Kidney (tissue), 14 donors: ENCODE results near the gene LCE6A. TPM values are rescaled to one million over a fixed set of nuclear protein-coding genes. Genes with fewer than 3 reads are reported as not detected.

Experiments used
- DNase-seq, 5 donors: peaks; one replicate each; pipeline ENCODE4 v3.0.0-alpha.2; 2013 to 2020
- FAIRE-seq: peaks from 2 replicates; lab custom pipeline; 2012; peaks lifted over from hg19 to GRCh38; lab: Jason Lieb, UNC
- H3K27ac ChIP-seq, 2 donors: one replicate each; pipeline ENCODE4 v1.7.0; 2013; ENCODE audit warnings: low read depth in 2 of 2, low read length in 2 of 2, inconsistent platforms in 1 of 2
- H3K27me3 ChIP-seq: one replicate; pipeline ENCODE4 v1.7.1; 2013; ENCODE audit warnings: low read length, inconsistent platforms; ENCODE audit not compliant: control insufficient read depth, insufficient read depth
- H3K36me3 ChIP-seq, 3 donors: one replicate each; pipeline versions ENCODE4 v1.7.0 to v1.7.1; 2013; ENCODE audit warnings: low read length in 3 of 3, control low read depth in 1 of 3, inconsistent platforms in 1 of 3; ENCODE audit not compliant: insufficient read depth in 3 of 3, control insufficient read depth in 2 of 3
- H3K4me1 ChIP-seq, 3 donors: one replicate each; pipeline versions ENCODE4 v1.7.0 to v1.7.1; 2013; ENCODE audit warnings: low read length in 3 of 3, inconsistent platforms in 1 of 3, low read depth in 1 of 3; ENCODE audit not compliant: control insufficient read depth in 2 of 3, insufficient read depth in 2 of 3
- H3K4me3 ChIP-seq, 3 donors: one replicate each; pipeline versions ENCODE4 v1.7.0 to v1.8.1; 2013; ENCODE audit warnings: low read length in 3 of 3, control low read depth in 1 of 3, inconsistent platforms in 1 of 3
- H3K9ac ChIP-seq, 3 donors: one replicate each; pipeline versions ENCODE4 v1.7.0 to v1.7.1; 2013; ENCODE audit warnings: low read length in 3 of 3, control low read depth in 1 of 3, inconsistent platforms in 1 of 3
- H3K9me3 ChIP-seq, 3 donors: one replicate each; pipeline versions ENCODE4 v1.7.0 to v1.7.1; 2013; ENCODE audit warnings: low read length in 3 of 3, control low read depth in 1 of 3, inconsistent platforms in 1 of 3; ENCODE audit not compliant: control insufficient read depth in 2 of 3, insufficient read depth in 1 of 3
- intact Hi-C: fragments of 100-400 bp; cut with DNase I; formaldehyde crosslinking; loops from one replicate; pipeline ENCODE4 v1.11.1; 2022
- polyA plus RNA-seq: library from polyadenylated mRNA; stranded (reverse); fragments of 350-450 nt; fragmentation: Illumina TruSeq; extraction: RNeasy Lipid Tissue Mini Kit (QIAGEN cat#74804); gene quantifications from one replicate; pipeline ENCODE4 v1.2.3, GENCODE V29; 2014; ENCODE audit warnings: low read depth, low replicate concordance; ENCODE audit not compliant: insufficient read depth
- total RNA-seq: library from RNA; stranded (reverse); fragmentation: NEBNext Ultra II Directional; extraction: Animal tissue kit (Norgen Biotek cat#: 25700); gene quantifications from one replicate; pipeline ENCODE4 v1.2.1, GENCODE V29; 2021
- TF ChIP-seq, protein P1 (sequence below): IDR thresholded peaks from 3 replicates; pipeline ENCODE4 v1.5.1; 2012; ENCODE audit warnings: mild to moderate bottlenecking, moderate library complexity, borderline replicate concordance; ENCODE audit not compliant: insufficient read depth; ENCODE audit errors: extremely low read depth
- donor health status: control.
- donor health status: control.
- donor health status: control.
- donor health status: control.
- donor health status: control.
- donor health status: DM: yes; HTN: yes; CAD: no.
- donor health status: Normal renal cell carcinoma (clear cell type).

Gene LCE6A
- total and polyA plus RNA-seq, 2 donors from 2014 or later, result not detected

DNA sequence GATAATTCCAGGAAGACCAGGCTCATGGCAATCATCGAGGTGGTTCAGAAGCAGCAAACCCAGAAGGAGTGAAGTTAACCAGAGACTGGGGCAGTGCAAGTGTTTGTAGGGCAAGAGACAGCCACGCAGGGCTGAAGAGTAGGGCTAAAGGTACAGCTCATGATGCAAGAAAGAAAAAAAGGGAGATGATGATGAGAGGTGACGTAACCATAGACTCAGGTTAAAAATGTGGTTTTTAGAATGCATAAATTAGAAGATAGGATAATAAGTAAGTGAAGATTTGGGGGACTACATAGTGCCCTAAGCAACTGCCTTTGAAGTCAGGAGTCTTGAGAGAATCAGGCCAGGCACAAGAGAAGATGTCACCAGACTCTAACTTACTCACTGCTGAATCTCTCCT is 17.5 kb downstream of the LCE6A start:
- H3K4me1 ChIP-seq, result no peaks in the 10 kb centered on the region
- no peak overlapping the region for H3K9ac ChIP-seq
- TF ChIP-seq, protein P1, sequence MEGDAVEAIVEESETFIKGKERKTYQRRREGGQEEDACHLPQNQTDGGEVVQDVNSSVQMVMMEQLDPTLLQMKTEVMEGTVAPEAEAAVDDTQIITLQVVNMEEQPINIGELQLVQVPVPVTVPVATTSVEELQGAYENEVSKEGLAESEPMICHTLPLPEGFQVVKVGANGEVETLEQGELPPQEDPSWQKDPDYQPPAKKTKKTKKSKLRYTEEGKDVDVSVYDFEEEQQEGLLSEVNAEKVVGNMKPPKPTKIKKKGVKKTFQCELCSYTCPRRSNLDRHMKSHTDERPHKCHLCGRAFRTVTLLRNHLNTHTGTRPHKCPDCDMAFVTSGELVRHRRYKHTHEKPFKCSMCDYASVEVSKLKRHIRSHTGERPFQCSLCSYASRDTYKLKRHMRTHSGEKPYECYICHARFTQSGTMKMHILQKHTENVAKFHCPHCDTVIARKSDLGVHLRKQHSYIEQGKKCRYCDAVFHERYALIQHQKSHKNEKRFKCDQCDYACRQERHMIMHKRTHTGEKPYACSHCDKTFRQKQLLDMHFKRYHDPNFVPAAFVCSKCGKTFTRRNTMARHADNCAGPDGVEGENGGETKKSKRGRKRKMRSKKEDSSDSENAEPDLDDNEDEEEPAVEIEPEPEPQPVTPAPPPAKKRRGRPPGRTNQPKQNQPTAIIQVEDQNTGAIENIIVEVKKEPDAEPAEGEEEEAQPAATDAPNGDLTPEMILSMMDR, result no peak
- H3K27ac ChIP-seq, result no peak overlapping the region
- FAIRE-seq, result no peak
- no peaks in the 10 kb centered on the region for H3K36me3 ChIP-seq
- H3K27me3 ChIP-seq, result no peaks in the 10 kb centered on the region
- DNase-seq, result no peak
- H3K9me3 ChIP-seq, result no peaks in the 10 kb centered on the region
- H3K4me3 ChIP-seq, result no peak overlapping the region
- intact Hi-C loops, result no loop called here

DNA sequence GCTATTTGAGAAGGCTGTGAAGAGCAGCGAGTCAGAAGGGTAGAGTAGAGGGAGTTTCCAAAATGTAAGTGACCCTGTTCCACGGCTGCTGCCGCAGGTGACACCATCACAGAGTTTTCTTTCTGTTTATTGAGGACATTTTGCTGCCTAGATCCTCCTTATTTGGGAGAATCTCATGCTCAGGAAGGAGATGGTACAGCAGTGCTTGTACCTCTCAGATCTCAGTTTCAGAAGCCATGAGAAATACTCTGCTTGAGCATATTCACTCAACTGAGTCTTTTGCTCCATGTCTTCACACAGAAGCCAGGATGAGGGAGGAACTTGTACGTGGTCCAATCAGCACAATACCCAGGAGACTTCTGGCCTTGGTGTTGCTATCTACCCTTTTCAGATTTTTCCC is 18.7 kb downstream of the LCE6A start:
- H3K27me3 ChIP-seq, result no peaks in the 10 kb centered on the region
- FAIRE-seq, result no peak
- TF ChIP-seq, protein P1, result no peak

DNA sequence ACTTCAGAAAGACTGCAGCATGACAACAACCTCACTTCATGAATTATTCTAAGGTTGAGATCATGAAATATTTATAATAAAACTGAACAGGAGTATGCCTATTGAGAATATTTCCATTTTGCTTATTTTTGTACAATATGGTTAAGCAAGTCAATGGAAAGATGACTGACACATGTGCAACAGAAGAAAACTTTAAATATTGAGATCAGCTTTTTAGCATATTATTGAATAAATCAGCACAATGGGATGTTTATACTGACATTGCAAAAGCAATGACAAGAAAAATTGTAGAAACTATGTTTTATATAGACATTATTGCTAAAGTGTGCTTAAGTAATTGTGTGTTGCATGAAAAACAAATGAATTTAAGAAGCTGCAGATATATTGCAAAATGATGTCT is 21.8 kb downstream of the LCE6A start:
- Histone ChIP-seq H3K4me3 (no peak overlapping the region), H3K9me3 (no peaks in the 10 kb centered on the region), H3K9ac (no peak overlapping the region), H3K4me1 (no peaks in the 10 kb centered on the region), H3K36me3 (no peaks in the 10 kb centered on the region), H3K27me3 (no peaks in the 10 kb centered on the region), H3K27ac (no peak overlapping the region)
- FAIRE-seq, result no peak
- TF ChIP-seq, protein P1, result no peak
- DNase-seq, result no peak
- intact Hi-C loops, result no loop called here

More for the DNA sequence above, 18.7 kb downstream of the LCE6A start:
- H3K27ac ChIP-seq, result no peak overlapping the region
- H3K4me1 ChIP-seq, result no peaks in the 10 kb centered on the region
- DNase-seq, result no peak
- intact Hi-C loops, result no loop called here
- no peak overlapping the region for H3K4me3 ChIP-seq
- no peaks in the 10 kb centered on the region for H3K9me3 ChIP-seq
- H3K36me3 ChIP-seq, result no peaks in the 10 kb centered on the region
- H3K9ac ChIP-seq, result no peak overlapping the region

DNA sequence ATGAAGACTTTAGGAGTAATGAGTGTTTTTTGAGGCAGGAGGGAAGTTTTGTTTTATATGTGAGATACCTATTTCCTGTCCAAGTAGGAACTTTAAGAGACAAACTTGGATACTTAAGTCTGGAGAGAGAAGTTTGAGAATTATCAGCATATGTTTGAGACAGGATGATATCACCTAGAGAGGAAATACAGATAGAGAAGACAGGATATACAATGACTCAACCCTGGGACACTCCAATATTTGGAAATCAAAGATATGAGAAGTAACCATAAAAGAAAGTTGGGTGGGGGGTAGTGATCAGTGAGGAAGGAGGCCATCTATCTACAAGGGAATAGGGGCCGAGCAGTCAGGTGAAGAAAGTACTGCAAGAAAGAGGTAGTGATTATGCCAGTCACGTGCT is 23.7 kb downstream of the LCE6A start:
- FAIRE-seq, result no peak

More for the DNA sequence above, 23.7 kb downstream of the LCE6A start:
- no peaks in the 10 kb centered on the region for H3K9me3 ChIP-seq
- H3K9ac ChIP-seq, result no peak overlapping the region
- H3K4me3 ChIP-seq, result no peak overlapping the region
- H3K36me3 ChIP-seq, result no peaks in the 10 kb centered on the region
- no peaks in the 10 kb centered on the region for H3K4me1 ChIP-seq
- H3K27ac ChIP-seq, result no peak overlapping the region
- intact Hi-C loops, result no loop called here
- H3K27me3 ChIP-seq, result no peaks in the 10 kb centered on the region
- TF ChIP-seq, protein P1, result no peak
- no peak for DNase-seq
